AG10803 (cell line): ENCODE data around the gene DAPK3.

Experiments
- DNase-seq: peaks from one replicate; pipeline ENCODE4 v3.0.0; 2010; ENCODE audit warnings: low read depth
- H3K4me3 ChIP-seq: 2 replicates; pipeline ENCODE4 v1.5.1; 2011; ENCODE audit warnings: mild to moderate bottlenecking, low read length, control low read depth
- CTCF ChIP-seq: conservative IDR thresholded peaks from 2 replicates; pipeline ENCODE4 v1.5.1; 2011; ENCODE audit warnings: mild to moderate bottlenecking, low read length, control low read depth, inconsistent platforms

Gene DAPK3

DNA sequence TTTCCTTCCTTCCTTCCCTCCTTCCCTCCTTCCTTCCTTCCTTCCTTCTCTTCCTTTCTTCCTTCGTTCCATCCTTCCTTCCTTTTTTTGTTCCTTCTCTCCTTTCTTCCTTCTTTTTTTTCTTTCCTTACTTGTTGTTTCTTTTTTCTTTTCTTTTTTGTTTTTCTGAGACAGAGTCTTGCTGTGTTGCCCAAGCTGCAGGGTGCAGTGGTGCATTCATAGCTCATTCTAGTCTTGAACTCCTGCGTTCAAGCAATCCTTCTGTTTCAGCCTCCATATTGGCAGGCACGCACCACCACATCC is 19.9 kb upstream of the DAPK3 start:
- no peak overlapping the region for H3K4me3 ChIP-seq
- no peak for DNase-seq
- no peak for TF ChIP-seq CTCF

DNA sequence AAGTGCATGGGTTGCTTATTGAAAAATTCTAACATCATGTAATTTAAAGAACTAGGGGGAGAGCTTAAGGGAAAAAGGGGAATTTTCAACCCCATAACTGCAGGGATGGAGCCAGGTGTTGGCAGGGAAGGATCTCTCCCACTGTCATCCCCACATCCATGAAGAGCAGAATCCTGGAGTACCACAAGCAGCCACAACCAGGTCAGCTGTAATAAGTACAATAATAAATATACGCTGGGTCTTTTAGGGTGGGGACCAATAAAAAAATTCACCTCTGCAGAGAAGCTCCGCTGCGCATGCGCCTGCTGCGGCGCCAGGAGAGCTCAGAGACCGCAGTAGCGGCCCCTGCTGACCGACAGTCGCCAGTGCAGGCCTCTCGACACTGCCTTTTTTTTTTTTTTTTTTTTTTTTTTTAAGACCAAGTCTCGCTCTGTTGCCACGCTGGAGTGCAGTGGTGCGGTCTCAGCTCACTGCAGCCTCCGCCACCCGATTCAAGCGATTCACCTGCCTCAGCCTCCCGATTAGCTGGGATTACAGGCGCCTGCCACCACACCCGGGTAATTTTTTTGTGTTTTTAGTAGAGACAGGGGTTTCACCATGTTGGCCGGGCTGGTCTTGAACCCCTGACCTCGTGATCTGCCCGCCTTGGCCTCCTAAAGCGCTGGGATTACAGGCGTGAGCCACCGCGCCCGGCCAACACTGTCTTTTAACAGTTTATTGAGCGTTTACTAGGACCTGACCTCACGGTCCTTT is 16.9 kb upstream of the DAPK3 start:
- H3K4me3 ChIP-seq, result peak overlapping the region; percentile 34
- peak; percentile 82 for TF ChIP-seq CTCF
- DNase-seq, result peak; percentile 72

DNA sequence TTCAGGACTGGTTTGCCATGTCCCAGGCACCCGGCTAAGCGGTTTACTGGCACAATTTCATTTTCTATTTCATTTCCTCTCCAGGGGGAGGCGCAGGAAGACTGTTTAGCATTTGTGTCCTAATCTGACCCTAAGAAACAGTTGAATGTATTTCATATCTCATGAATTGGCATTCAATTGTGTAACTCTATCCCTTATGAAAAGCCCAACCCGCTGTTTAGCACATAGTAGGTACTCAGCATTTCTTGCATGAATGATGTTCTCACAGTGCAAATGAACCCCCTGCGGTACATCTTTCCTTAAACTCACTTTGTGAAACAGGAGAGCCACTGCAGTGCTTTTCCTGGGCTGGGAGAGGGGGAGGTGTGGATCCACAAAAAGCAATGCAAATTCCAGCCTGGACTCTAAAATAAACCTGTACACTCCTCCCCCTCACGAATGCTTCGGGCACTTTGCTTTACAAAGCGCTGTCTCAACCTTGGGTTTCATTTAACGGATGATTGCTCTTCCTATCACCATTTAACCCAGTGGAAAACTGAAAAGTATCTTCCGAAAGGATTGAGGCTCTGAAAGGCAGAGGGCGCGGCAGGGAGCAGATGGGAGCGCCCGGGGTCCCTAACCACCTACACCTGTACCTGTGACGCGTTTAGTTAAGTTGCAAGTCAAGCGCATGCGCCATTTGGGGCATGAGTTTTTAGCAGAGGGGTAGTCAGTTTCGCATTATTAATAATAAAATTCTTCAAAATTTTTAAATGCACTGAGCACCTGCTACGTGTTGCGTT is 15.6 kb upstream of the DAPK3 start:
- TF ChIP-seq CTCF, result peak; percentile 71
- H3K4me3 ChIP-seq, result peak overlapping the region; percentile 66
- peak; percentile 80 for DNase-seq

DNA sequence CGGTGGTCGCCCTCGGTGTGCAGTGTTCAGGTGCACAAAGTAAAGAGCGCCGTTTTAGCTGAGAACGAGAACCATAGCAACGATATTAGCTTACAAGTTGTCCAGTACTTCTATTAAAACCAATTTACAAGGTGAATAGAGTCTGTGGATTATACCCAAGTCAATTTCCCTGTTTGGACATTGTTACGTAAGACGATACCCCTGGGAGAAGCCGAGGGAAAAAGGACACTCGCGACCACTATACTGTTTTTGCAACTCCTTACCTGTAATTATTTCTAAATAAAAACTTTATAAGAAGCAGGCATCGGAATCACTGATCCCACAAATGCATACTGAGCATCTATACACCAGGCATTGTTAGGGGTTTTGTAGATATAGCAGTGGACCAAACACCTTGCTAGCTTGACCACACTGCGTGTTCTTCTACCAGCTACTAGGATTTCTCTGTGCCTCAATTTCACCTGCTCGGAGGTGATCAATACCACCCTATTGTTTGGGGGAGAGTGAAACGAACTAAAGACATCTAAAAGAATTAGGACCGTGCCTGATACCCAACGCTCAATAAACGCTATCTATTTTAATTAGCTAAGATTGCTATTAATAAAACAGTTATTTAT is 14.9 kb upstream of the DAPK3 start:
- no peak for DNase-seq
- no peak for TF ChIP-seq CTCF
- peak overlapping the region; percentile 66 for H3K4me3 ChIP-seq

DNA sequence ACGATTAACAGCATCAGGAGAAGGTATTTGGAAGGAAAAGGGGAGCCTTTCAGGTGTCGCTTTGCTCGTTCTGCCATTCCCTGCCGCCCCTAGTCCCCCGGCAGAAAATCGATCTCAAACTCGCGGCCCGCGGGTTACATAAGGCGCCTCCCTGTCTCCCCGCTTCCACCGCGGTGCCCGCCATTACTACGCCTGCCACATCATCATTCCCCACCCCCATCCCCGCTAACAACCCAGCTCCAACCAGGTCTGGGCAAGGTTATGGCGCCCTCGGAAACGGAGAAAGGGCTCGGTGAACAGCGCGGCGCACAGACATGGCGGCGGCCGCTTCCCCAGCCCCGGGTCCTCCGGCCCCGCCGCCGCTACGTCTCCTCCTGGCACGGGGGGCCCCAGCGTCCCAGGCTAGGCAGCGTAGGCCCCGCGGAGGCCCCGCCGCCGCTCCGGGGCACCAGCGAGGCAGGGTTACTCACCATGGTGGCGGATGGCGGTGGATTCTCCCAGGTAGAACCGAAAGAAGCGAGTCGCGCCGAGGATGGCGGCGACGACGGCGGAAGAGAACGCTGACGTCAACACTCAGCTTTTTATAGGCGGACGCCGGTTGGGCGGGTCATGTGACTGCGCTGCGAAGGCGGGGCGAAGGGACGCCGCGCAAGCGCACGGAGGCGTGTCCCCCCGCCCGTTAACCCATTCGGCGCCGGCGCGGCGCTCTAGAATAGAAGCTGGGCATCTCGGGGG is 14.2 kb upstream of the DAPK3 start, which contains the start of gene EEF2:
Gene EEF2, minus strand, starts transcription at position 556 of the 735 bp plus-strand sequence. Its CDS starts 83 bp downstream, at position 473.
- TF ChIP-seq CTCF, result no peak
- peak; percentile 87 for DNase-seq
- peak within 1 kb of the TSS; percentile 83 for H3K4me3 ChIP-seq

- DNase-seq, result no peak
- no peak for TF ChIP-seq CTCF
- H3K4me3 ChIP-seq, result peak overlapping the region; percentile 83
These were observed 13.6 kb upstream of the DAPK3 start for GRCh38 chr19:3984584-3984907.
